GM19023 (cell line): ENCODE results near the gene KRT8.

Source experiments
- ATAC-seq: cut with Tn5 transposase; IDR thresholded peaks from one replicate; pipeline ENCODE4 v1.9.1; 2021; ENCODE audit warnings: mild to moderate bottlenecking, moderate library complexity; ENCODE audit not compliant: unreplicated experiment

The KRT8 gene

DNA sequence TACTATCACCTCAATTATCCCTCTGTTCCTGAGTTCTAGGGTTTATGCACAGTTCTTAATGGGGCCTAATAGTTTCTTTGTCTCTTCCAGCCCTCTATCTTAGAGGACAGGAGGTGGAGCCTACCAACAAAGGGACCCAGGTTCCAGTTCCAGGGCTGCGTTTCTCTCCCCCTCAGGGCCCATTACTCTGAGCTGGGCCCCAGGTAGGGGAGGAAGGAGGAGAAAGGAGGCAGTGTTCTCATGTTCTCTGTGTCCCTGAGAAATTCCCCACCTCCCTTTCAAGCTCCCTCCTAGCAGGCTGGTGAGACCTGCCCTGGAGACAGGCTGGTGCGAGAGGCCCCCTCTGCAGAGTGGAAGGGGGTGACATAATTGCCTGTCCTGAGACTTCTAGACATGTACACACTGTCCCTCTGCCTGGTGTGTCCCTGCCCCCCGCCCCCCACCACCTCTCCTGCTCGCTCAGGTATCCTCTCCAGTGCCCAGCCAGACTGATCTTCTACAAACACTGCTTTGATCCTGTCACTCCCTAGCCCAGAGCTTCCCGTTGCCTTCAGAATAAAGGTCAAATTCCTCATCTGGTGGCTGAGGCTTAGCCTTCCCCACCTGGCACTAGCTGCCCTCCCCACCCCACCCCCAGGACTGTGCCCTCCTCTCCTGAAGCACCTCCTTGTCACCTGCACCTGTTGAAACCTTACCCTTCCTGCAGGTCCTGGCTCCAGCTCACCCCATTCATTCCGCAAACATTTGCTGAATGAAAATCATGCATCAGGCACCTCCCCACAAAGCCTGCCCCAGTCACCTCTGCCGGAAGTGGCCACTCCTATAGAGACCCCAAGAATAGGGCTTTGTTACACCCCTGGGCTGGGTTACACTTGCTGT is 21.1 kb upstream of the KRT8 start:
- ATAC-seq, result no peak

DNA sequence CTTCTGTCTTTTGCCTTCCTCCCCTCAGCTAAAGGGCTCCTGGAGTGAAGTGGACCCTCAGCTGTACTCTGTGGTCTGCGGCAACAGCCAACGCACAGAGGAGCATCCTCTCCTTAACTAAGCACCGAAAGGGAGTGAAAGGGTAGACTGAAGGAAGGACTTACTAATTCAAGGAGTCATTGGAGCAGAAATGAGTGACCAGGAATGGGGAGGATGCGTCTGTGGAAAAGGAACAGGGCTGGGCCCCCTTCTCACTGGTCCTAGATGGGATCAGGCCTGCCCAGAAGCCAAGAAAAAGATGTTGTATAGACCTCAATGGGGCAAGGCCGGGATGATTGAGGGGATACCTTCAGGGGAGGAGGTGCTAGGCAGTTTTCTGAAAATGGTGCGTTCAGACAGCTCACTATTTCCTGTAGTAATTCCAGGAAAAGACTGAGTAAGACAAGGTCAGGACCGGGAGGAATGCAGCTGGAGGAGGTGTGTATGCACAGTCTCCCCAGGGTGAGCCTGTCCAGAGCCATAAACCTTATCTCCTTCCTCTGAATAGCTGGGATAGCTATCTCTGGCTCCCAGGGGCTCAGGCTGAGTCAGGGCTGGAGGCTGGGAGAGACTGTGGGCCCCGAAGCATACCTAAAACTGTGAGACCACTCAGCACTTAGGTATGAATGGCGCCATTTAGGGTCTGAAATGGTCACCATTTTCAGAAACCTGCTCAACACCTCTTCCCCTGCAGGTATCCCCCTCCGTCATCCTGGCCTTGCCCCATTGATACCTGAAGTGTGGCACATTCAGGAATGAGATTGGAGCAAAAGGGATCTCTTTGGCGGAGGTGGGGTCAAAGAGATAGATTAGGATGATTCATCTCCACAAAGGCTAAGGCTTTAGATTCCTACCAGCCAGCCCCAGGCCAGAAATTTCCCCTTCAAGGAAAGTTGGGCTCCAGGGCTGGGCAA is 20.2 kb upstream of the KRT8 start:
- no peak for ATAC-seq

DNA sequence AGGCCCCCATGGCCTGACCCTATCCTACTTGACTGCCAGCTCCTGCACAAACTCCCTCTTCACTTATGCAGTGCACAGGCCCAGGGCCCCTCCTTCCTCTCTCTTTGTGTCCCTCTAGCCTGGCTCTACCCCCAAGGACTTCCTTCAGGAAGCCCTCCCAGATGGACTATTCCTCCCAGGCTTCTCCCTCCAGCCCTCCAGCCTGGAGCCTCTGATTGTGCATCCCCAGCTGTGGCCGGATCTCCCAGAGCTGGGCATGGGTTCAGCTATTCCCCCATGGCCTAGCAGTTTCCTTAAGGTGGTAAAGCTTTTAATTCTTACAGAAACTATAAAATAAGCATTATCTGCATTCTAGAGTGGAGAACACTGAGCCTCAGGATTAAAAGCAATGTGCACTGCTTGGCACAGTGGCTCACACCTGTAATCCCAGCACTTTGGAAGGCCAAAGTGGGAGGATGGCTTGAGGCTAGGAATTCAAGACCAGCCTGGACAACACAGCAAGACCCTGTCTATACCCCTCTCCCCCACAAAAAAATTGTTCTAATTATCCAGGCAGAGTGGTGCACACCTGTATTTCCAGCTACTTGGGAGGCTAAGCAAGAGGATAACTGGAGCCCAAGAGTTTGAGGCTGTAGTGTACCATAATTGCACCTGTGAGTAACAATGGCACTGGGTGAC is 16.8 kb upstream of the KRT8 start:
- ATAC-seq, result no peak

DNA sequence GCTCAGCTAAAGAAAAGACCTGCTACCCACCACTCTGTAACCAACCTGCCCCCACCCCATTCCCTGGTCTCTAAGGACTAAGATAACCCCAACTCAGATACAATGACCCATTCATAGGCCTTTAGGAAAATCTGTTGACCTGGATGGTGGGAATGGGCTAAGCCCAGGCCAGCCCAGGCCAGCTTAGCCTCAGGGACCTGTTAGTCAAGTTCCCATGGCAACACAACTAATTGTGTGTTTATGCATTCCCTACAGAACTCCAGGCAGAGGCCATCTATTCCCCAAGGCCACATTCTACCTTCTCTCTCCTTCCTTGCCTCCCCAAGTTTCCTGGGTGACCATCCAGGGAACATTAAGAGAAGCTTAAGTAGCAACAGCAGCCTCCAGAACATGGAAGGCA is 16.1 kb upstream of the KRT8 start:
- ATAC-seq, result no peak

DNA sequence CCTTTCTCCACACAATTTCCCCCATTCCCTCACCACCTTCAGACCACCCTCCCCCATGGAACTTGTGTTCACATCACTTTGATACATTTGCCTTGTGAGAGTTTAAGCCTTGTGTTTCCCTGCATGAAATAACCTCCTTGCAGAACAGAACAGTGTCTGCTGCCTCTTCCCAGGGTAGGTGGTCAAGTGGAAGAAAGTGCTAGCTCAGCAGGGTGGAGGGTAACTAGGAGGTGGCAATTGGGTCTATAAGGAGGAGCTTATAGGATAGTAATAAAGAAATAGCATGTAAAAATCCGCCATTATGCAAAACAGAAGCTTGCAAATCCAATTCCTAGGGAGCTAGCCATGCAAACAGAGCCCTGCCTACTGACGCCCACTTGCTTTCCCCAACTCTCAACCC is 13.9 kb upstream of the KRT8 start:
- no peak for ATAC-seq

DNA sequence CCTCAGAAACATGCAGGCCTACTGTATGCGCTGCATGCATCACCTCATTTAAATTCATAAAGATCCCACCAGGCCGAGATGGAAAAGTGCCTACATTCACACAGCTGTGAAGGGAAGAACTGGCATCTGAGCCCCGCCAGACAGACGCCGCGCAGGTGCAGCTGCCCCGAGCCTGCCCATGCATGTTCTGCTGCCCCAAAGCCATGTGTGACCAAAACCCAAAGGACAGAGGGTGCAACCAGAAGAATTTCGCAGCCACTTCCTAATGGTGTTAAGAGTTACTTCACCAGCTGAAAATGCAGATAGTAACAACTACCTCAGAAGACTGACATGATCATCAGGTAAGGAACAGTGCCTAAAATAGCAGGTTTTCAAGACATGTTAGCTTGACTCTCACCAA is 13.5 kb upstream of the KRT8 start:
- ATAC-seq, result no peak

DNA sequence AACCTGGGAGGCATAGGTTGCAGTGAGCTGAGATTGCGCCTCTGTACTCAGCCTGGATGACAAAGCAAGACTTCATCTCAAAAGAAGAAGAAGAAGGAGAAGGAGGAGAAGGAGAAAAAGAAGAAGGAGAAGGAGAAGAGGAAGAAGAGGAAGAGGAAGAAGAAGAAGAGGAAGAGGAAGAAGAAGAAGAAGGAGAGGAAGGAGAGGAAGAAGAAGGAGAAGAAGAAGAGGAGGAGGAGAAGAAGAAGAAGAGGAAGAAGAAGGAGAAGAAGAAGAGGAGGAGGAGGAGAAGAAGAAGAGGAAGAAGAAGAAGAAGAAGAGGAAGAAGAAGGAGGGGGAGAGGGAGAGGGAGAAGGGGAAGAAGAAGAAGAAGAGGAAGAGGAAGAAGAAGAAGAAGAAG is 12.9 kb upstream of the KRT8 start:
- no peak for ATAC-seq

DNA sequence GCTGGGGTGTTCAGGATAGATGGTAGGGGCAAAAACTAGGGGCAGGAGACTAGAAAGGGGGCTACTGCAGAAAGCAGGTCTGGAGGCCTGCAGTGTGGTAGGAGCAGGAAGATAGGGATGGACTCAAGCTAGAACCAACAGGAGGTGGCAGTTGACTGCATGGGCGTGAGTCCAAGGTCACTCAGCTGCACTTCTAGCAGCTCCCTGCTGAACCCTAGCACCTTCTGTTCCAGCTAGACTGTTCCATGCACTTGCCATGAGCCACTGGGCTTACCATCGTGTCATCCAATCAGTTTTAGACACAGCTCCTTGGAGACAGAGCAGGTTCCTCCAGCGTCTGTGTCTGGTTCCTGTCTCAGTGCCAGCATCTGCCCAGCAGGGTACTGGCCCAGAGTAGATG is 11.3 kb upstream of the KRT8 start:
- ATAC-seq, result no peak

DNA sequence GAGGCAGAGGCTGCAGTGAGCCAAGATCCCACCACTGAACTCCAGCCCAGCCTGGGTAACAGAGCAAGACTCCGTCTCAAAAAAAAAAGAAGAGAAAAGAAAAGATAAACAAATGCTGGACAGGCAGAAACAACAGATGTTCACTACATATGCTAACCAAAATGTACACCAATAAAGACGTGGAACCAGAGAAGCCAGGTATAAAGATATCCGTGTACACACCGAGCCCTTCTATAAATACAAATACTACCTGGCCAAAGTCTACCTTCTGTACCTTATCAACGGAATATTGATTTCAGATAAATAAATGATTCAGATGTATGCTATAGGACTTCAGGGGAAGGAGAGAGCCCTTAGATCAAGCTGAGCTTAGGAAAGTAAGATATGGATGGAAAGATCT is 10.8 kb upstream of the KRT8 start:
- ATAC-seq, result no peak

DNA sequence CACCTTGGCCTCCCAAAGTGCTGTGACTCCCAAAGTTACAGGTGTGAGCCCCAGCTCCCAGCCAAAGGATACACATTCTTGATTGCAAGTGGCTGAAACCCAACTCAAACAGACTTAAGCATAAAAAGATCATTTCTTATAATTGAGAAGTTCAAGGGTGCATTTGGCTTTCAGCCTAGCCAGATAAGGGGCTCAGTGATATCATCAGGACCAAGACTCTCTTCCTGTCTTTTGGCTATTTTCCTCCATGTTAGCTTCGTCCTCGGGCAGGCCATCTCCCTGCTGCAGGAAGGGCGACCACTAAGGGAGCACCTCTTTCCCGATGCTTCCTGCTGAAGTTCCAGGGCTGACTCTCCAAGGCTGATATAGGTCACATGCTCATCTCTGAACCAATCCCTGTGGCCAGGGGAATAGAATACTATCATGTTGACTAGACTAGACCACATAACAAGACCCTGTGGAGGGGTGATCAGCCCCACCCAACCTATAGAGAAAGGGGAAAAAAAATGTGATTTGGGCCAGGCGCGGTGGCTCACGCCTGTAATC is 9.8 kb upstream of the KRT8 start:
- ATAC-seq, result no peak

DNA sequence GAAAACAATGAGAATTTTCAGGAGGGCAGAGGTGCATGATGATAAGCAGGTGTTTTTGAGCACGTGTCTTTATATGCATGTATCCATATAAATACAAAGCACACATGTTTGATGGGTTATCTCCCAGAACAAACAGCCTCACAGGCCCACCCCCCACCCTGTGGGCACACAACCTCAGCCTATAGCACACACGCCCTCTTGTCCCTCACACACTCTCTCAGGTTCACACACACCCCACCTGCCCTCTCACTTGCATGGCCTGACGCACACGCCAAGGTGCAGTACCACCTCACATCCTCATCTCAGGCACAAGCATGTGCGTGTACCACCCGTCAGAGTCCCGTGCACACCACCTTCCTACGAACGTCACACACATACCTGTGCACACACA is 8.6 kb upstream of the KRT8 start:
- no peak for ATAC-seq

DNA sequence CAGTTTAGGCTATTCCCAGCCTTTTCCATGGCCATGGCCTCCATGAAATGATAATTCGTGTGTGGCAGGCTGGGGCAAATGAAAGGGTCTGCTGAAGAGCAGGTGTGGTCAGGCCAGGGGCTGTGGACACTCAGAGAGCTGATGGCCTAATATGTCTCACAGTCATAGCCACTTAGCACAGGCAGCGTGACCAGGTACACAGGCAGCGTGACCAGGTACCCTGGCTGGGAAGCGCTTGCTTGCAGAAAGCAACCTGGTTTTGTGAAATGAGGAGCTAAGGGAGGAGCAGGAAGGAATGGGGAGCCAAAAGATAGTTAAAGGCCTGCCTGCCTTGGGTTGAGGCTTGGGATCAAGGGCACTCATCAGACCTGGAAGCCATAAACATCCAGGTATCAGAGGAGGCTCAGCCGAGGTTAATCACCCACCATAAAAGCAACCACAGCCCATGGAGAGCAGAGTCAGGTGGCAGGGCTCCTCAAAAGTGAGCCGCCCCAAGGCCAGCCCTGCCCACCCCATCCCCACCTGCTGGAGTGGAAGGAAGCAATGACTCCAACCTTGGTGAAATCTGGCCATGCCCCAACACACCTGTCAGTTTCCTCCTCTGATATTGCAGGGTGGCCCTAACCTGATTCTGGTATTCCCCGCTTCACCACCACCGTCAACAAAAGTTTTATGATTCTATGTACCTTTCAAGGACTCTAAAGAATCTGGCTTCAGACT is 8.0 kb upstream of the KRT8 start:
- ATAC-seq, result no peak

DNA sequence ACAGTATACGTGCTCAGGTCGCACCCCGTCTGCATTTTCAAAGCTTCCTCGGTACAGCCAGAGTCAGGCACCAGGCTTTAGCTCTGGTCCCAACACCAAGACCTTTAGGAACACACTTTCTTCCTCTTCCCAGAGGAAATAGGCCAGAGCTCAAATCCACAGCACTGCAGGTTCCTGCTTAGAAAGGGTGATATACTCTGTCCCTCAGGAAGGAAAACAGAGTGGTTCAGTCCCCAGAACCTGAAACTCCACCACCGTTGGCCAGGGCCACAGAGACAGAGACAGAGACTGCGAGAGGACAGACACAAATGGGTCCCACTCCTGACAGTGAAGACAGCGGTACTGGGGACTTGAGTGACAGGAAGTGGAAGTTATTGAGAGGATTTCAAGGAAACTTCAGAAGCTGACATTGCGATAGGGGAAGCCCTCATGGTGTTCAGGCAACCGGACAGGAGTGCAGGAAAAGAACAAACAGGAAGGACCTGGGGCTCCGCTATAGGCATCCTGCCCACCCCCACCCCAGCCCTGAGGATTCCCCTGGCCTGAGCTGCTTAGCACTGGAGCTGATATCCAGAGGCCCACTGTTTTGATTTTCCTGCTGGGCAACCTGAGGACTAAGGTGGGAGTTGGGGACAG is 5.5 kb upstream of the KRT8 start:
- ATAC-seq, result no peak

DNA sequence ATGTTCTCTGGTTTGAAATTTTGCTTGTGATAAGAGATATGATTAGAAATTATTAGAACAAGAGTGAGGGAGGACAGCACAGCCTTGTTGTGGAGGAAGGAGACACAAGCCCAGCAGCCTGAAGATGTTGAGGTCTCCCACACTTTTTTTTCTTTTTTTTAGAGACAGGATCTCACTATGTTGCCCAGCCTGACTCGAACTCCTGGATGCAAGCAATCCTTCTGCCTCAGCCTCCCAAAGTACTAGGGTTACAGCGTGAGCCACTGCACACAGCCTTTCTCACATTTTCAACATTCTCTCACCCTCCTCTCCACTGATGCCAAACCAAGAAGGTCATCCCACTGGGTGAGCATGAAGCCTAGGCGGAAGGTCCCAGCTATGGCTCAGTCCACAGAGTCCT is 4.9 kb upstream of the KRT8 start:
- ATAC-seq, result no peak

DNA sequence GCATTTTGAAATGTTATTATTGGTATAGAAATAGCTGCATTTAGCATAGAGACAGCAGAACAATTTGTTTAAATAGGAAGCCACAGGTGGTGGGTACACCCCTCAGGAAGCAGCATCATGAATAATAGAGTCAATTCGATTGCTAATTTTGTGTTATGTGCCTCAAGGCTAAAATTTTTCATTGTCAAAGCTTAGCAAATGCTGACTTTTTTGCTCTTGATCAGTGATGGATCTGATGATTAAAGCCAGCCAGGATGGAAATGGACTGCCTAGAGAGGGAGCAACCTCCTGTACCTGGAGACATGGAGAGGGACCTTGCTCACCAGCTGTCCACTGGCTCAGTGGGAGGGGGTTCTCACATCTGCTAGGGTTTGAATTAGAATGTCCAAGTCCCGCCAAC is 4.5 kb upstream of the KRT8 start:
- ATAC-seq, result no peak

DNA sequence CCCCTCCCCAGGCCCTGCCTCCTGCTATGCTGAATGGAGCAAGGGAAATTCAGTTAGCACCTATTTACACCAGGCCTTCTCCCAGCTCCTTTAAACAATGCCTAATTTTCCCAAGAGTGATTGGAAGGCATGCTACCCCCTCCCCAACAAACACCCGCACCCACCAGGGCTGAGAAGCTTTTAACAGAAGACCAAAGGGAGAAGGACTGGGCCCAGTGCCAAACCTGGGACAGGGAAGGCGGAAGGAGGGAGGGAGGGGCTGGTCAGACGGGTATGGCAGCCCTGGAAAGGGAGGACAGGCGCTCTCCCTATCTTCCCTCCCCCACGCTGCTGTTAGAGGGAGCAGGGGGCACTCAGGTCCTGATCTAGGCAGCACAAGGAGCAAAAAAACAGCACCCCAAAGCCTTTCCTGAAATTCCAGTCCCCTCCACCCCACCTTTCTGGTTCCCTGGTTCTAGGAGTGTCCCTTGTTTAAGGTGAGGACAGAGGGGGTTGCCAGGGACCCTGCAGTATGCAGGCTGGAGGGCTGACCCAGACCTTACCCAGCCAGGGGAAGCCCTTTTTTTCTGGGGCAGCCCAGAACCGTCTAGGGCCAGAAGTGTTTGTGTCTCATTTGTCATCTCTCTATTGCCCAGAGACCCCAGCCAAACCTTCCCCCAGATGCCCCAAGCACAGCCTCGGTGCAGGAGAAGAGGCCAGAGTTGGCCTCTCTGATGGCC is 2.4 kb upstream of the KRT8 start:
- no peak for ATAC-seq

DNA sequence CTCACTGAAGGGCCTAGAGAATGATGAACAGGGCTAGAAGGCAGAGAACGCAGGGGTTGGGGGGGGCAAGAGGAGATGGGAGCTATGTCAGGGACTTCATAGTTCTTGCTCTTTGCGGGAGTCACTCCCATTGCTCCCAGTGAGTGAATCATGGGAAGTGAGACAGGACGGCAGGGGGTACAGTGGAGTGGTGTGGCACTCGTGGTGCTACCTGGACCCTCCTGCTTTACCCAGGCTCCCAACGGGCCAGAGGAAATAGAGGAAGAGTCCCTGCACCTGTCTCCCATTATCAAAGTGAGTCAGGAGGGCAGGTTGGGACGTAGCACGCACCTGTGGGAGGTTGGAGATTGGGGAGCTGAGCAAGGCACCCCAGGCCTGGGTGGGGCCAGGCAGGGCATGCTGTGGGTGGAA is 1.3 kb upstream of the KRT8 start:
- no peak for ATAC-seq

DNA sequence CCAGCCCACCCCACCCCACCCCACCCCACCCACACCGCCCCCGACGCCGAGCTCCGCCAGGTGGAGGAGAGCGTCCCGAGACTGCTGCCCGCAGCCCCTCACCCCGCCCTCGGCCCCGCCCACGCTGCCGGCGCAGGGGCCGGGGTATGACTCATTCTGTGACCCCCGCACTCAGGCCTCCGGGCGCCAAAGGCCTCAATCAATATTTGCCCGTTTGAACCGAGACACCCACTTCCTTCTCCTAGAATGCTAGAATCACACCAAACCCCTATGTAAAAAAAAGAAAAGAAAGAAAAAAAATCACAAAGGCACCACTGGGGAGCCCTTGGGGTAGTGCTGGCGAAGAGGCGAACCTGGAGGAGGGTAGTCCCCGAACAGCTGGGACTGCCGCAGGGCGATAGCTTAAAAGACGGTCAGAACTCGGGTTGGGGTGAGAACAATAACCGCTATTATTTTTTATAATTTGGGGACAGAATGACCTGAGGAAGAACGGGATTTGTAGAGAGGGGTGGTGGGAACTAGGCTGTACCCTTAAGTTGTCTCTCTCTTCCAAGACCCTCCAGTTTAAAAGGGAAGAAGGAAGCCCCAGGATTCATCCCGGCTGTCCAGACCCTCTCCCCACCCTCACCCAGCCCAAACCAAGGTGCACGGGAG is 894 bp downstream of the KRT8 start:
- ATAC-seq, result no peak

DNA sequence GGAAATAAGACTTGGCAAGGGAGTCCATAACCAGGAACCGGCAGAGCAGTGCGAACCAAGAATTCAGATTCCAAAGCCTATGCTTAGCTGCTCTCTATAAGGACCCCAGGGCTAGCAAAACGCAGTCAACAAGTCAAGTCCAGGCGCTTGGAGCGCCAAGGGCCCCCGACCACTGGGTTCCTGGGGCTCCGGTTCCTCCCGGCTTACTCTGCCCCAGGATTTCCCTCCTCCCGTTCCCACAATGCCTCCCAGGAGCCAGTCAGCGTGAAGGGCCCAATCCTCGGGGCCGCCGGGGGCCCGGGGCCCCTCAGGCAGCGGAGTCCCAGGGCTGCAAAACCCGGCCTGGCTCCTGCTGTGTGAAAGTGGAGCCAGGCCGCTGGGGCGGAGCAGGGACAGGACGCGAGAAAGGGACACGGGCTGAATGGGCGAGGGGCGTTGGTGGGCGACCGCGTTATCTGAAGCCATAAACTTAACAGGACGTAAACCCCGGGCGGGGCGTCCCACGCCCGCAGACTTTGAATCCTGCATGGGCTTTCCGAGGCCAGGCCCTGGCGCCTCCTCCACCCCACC is 1.5 kb downstream of the KRT8 start:
- no peak for ATAC-seq
